Midbrain (tissue), 1 donor: ENCODE measurements around the gene SCAMP4.
A peak's percentile ranks its signal among the peaks of the same experiment; 100 is the strongest.

Source experiments
- DNase-seq: peaks from one replicate; lab custom pipeline; 2025; lab: John Stamatoyannopoulos, UW

The SCAMP4 gene

GRCh38 chr19:1905110-1905862 is at the start of gene SCAMP4, which contains the start of gene ADAT3:
SCAMP4 (plus strand) TSS chr19:1905399; CDS start chr19:1915020, 9,621 bp downstream.
ADAT3 (plus strand) TSS chr19:1905399; CDS start chr19:1912048, 6,649 bp downstream.
- peak; percentile 97 for DNase-seq

- no peak for DNase-seq
Observed at GRCh38 chr19:1855828-1856255, 49.4 kb upstream of the SCAMP4 start.

GRCh38 chr19:1856345-1856697 is 48.9 kb upstream of the SCAMP4 start:
- DNase-seq: no peak

- no peak for DNase-seq
Observed at GRCh38 chr19:1856698-1857603, 48.2 kb upstream of the SCAMP4 start.

- DNase-seq: no peak
Observed at GRCh38 chr19:1857648-1858326, 47.4 kb upstream of the SCAMP4 start.

GRCh38 chr19:1858412-1859081 is 46.7 kb upstream of the SCAMP4 start:
- no peak for DNase-seq

GRCh38 chr19:1859331-1859781 is 45.8 kb upstream of the SCAMP4 start:
- DNase-seq: no peak

- DNase-seq: peak; percentile 22
Observed at GRCh38 chr19:1860042-1860775, 45.0 kb upstream of the SCAMP4 start.

- no peak for DNase-seq
Observed at GRCh38 chr19:1860821-1861598, 44.2 kb upstream of the SCAMP4 start.

GRCh38 chr19:1861599-1862031 is 43.6 kb upstream of the SCAMP4 start:
- no peak for DNase-seq

- no peak for DNase-seq
Observed at GRCh38 chr19:1862068-1862423, 43.2 kb upstream of the SCAMP4 start.

- no peak for DNase-seq
Observed at GRCh38 chr19:1862424-1863327, 42.5 kb upstream of the SCAMP4 start.

GRCh38 chr19:1863328-1863637 is 41.9 kb upstream of the SCAMP4 start, which contains the start of gene KLF16:
KLF16 (minus strand) TSS chr19:1863579; CDS start chr19:1863497, 82 bp downstream.
- DNase-seq: no peak

- peak; percentile 92 for DNase-seq
Observed at GRCh38 chr19:1863638-1864479, 41.3 kb upstream of the SCAMP4 start.

- DNase-seq: peak; percentile 56
Observed at GRCh38 chr19:1864480-1865171, 40.6 kb upstream of the SCAMP4 start.

- DNase-seq: no peak
Observed at GRCh38 chr19:1865172-1866010, 39.8 kb upstream of the SCAMP4 start.
